GM18909 (cell line): ENCODE data around the gene MEX3D.

Source experiments
- ATAC-seq: cut with Tn5 transposase; IDR thresholded peaks from one replicate; pipeline ENCODE4 v1.9.1; 2021; ENCODE audit warnings: mild to moderate bottlenecking; ENCODE audit not compliant: unreplicated experiment, poor library complexity

The MEX3D gene

GRCh38 chr19:1575323-1576241 lies 7.5 kb upstream of the MEX3D start:
- no peak for ATAC-seq

- no peak for ATAC-seq
These were observed 6.4 kb upstream of the MEX3D start for GRCh38 chr19:1574354-1575136.

GRCh38 chr19:1572795-1573194 lies 4.7 kb upstream of the MEX3D start:
- ATAC-seq = no peak

- no peak for ATAC-seq
These were observed 3.2 kb upstream of the MEX3D start for GRCh38 chr19:1571358-1571757.

- ATAC-seq = no peak
These were observed 2.7 kb upstream of the MEX3D start for GRCh38 chr19:1570836-1571235.

GRCh38 chr19:1569997-1570396 lies 1.9 kb upstream of the MEX3D start:
- no peak for ATAC-seq

GRCh38 chr19:1567848-1568227 lies 287 bp downstream of the MEX3D start:
- no peak for ATAC-seq

- no peak for ATAC-seq
These were observed 843 bp downstream of the MEX3D start for GRCh38 chr19:1567116-1567847.

GRCh38 chr19:1566392-1567115 lies 1.6 kb downstream of the MEX3D start:
- ATAC-seq = no peak

GRCh38 chr19:1563251-1563650 lies 4.9 kb downstream of the MEX3D start:
- no peak for ATAC-seq

- ATAC-seq = no peak
These were observed 6.8 kb downstream of the MEX3D start for GRCh38 chr19:1561236-1561842.

- no peak for ATAC-seq
These were observed 7.7 kb downstream of the MEX3D start for GRCh38 chr19:1560286-1560882.

- no peak for ATAC-seq
These were observed 9.6 kb downstream of the MEX3D start for GRCh38 chr19:1558552-1558951.

- no peak for ATAC-seq
These were observed 11.6 kb downstream of the MEX3D start for GRCh38 chr19:1556390-1557070.

- ATAC-seq = no peak
These were observed 12.4 kb downstream of the MEX3D start for GRCh38 chr19:1555487-1556389.

GRCh38 chr19:1554968-1555367 lies 13.2 kb downstream of the MEX3D start:
- no peak for ATAC-seq

GRCh38 chr19:1553415-1553814 lies 14.7 kb downstream of the MEX3D start:
- no peak for ATAC-seq
